NCI-H2227 (cell line): ENCODE measurements around the gene OR56A3.
A peak's percentile ranks its signal among the peaks of the same experiment; 100 is the strongest.
"Not testable (repeated sequence)": the region's sequence is repeated elsewhere in the genome, so short reads cannot be mapped to it uniquely, and the experiment has no call there.

Experiments used
- DNase-seq: peaks from one replicate; lab custom pipeline; 2025; ENCODE audit not compliant: unreplicated experiment; lab: John Stamatoyannopoulos, UW

Gene OR56A3, protein sequence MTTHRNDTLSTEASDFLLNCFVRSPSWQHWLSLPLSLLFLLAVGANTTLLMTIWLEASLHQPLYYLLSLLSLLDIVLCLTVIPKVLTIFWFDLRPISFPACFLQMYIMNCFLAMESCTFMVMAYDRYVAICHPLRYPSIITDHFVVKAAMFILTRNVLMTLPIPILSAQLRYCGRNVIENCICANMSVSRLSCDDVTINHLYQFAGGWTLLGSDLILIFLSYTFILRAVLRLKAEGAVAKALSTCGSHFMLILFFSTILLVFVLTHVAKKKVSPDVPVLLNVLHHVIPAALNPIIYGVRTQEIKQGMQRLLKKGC

DNA sequence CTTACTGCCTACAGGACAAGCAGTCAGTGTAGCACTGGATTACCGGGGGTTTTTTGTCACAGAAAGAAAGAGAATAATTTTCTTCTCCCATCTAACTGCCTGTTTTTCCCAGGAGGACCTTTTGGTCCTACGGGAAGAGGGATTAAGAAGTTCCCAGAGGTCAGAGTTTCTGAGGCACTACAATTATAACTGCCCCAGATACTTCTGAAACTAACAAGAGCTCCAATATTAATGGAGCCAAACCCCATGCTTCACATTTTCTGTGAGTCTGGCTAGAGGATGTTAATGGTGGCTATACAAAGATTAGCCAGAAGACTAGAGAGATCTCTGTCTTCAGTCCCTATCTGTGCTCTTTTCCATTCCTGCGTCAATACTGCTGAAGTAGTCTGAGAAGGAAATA lies at the start of gene OR56A3:
Gene OR56A3, plus strand, starts transcription at position 301 of the 400 bp plus-strand sequence. CDS start 5,096 bp downstream, outside the sequence.
- DNase-seq, result no peak

DNA sequence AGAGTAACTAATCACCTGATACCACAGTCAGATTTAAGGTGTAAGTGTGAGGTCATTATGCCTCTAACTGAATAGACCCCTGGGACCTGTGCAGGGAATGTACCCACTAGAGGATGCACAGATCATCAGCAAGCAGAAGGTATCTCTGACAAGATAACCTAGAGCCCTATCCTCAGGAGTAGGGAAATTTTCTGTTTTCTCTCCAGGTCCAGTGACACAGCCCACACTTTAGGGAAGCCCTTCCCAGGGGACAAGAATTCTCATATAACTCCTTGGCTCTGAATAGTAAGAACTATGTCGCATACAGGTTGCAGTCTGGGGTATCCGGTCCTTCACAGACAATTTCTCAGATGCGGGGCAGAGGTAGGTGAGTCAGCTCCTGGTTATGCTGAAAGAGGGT lies 49.1 kb upstream of the OR56A3 start, which contains the start of gene OR52E5:
Gene OR52E5, plus strand, starts transcription at position 301 of the 400 bp plus-strand sequence. CDS start 7,569 bp downstream, outside the sequence.
- no peak for DNase-seq

DNA sequence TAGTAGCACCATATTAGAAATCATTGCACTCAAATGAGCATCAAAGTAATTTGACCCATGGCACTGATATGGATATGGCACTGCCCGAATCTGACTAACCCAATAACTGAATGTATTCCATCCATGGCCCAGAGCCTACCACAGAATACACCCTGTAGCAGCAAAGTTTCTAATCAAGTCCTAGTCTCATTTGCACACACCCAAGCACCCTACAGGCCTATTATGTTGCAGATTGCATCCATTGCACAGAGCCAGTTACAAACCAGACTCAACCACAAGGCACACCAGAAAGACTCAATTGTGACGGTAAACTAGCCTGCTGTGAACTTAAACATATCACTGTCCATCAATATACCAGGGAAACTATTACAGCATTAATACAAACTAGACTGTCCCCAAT lies 42.5 kb upstream of the OR56A3 start:
- DNase-seq, result no peak

DNA sequence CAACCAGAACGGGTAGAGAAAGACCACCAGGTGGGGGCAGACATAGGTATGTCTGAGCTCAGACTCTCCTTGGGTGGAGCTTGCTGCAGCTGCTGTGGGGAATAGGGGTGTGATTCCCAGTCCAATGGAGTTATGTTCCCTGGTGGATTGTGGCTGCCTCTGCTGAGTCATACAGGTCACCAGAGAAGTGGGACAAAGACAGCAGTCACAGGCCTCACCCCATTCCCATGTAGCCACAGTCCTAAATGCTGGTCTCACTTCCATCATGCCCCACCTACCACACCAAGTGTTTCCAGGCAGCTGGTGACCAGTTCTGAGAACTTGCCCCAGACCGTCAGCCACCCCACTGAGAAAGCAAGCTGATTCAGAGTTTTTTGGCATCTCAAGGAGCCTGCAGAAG lies 31.5 kb upstream of the OR56A3 start:
- no peak for DNase-seq

DNA sequence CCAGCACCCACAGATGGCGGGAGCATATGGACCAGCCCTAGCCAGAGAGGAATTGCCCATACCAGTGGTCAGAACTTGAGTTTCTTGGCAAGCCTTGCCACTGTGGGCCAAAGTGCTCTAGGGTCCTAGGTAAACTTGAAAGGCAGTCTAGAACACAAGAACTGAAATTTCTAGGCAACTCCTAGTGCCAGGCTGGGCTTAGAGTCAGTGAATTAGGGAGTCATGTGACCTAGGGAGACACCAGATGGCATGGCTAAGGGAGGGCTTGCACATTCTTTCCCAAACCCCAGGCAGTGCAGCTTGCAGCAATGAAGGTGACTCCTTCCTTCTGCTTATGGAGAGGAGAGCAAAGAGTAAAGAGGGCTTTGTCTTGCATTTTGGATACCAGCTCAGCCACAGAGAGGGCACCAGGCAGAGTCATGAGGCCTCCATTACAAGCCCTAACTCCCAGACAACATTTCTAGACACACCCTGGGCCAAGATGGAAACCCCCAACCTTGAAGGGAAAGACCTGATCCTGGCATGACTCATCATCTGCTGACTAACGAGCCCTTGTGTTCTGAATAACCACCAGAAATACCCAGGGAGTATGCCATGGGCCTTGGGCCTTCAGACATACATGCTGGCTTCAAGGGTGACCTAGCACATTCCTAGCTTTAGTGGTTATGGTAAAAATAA lies 19.2 kb upstream of the OR56A3 start:
- DNase-seq, result no peak

DNA sequence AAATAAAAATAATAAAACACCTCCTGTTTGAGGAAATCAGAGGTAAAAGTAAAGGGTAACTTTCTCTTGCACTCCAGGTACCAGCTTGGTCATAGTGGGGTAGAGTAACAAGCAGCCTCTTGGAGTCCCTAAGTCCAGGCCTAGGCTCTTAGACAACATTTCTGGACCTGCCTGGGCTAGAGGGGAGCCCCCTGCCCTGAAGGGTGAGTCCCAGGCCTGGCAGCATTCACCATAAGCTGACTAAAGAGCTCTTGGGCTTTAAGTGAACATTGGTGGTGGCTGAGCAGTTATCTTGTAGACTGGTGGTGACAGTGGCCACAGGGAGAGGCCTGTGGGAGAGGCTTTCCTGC lies 18.6 kb upstream of the OR56A3 start:
- DNase-seq, result no peak

DNA sequence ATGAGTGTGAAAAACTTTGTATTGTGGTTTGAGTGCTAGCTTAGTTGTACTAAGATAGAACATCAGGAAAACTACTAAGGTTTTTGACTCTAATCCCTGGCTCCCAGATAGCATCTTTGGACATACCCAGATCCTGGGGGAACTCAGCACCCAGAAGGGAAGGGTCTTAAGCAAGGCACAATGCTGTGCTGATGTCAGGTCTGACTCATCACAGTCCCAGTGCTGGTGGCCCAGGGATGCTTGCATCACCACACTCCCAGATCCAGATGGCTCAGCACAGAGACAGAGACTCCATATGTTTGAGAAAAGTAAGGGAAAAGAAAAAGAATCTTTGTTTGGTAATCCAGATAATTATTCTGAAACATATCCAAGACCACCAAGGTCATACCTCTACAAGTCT lies 18.3 kb upstream of the OR56A3 start:
- DNase-seq, result no peak

DNA sequence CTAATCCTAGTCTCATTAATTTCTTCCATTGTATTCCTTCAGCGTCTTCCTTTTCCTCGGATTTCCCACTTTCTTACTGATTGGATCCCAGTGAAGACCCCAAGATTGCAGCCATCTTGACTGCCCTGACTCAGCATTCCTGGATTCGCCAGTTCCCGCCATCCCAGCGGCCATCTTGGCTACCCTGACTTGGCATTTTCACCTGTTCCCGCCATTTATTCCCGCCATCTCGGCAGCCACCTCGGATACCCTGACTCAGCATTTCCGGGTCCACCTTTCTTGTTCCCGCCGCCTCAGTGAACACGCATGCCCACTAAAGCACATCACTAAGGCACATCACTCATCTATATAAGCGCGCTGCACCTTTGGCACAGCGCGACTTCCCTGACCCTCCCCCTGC lies 13.8 kb upstream of the OR56A3 start:
- DNase-seq, result no peak

DNA sequence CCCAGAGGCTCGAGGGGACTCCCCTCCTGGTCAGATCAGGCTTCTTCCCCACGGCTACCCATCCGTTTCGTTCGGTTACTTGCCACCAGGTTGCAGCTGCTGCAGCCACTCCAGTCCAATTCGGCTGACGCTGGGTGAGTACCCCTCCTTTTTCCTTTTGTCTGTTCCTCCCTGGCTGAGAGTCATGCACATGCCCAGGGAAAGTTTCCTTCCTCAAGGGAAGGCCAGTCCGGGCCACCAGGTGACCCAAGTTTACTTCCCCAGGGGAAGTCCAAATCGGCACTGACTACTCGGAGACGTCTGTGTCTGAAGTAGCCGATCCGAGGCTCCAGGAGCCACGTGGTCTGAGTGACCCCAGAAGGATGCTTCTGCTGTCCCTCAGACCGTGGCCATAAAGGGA lies 13.2 kb upstream of the OR56A3 start:
- no peak for DNase-seq

DNA sequence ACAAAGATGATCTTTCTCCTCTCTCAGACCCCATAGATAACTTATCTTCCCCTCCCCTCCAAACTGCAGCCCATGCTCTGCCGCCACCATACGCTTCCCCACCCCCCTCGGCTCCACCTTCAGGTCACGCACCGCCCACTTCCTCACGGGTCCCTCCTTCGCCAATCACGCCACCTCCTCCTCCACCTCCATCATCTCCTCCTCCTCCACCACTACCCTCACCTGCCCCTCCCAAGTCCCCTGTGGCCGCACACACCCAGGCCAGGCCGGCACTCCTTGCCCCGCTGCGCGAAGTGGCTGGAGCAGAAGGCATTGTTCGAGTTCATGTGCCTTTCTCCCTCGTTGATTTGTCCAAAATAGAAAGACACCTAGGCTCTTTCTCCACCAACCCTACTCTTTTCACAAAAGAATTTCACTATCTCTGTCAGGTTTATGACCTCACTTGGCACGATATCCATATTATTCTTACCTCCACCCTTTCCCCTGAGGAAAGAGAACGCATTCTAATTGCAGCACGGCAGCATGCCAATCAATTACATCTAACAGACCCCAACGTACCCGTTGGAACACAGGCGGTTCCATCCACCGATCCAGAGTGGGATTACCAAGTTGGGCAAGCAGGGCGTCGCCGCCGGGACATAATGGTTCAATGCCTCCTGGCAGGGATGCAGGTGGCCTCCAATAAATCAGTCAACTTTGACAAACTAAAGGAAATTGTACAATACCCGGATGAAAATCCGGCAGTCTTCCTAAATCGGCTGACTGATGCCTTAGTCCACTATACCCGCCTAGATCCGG lies 12.3 kb upstream of the OR56A3 start:
- no peak for DNase-seq

DNA sequence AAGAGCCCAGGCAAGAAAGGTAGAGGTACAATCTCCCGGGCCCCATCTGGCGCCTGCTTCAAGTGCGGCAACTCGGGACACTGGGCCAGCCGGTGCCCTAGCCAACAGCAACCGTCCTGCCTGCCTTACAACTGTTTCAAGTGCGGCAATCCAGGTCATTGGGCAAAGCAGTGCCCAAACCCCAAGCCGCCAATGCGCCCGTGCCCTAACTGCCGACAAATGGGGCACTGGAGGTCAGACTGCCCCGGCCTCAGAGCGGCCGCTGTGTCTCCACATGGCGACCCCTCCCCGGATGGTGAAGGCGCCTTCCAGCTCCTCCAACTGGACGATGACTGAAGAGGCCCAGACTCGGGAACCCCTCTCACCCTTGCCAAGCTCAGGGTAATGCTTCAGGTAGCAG lies 11.4 kb upstream of the OR56A3 start:
- DNase-seq, result no peak

DNA sequence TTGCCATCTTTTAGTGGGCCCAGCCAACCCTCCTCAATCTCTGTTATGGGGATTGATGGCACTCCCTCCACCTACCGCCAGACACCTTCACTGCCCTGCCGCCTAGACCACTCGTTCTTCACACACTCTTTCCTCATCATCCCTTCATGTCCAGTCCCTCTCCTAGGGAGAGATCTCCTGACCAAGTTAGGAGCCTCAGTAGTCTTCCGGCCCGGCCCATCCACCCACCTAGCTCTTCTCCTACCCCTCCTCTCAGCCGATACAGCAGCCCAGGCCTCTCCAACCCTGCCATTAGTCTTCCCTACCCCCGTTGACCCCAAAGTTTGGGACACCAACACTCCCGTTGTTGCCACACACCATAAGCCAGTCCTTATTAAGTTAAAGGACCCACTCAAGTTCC lies 11.0 kb upstream of the OR56A3 start:
- DNase-seq, result no peak

DNA sequence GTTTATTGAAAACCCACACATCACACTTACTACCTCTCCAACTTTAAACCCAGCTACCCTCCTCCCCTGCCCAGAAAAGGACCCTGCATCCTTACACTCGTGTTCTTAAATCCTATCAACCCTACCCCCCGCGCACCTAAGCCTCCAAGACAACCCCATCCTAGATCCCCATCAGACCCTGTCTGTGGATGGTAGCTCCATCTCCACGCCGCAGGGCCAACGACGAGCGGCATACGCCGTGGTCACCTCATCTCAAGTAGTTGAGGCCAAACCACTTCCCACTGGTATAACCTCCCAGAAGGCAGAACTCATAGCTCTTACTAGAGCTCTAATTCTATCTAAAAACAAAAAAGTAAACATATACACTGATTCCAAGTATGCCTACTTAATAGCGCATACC lies 9.4 kb upstream of the OR56A3 start:
- DNase-seq, result no peak

DNA sequence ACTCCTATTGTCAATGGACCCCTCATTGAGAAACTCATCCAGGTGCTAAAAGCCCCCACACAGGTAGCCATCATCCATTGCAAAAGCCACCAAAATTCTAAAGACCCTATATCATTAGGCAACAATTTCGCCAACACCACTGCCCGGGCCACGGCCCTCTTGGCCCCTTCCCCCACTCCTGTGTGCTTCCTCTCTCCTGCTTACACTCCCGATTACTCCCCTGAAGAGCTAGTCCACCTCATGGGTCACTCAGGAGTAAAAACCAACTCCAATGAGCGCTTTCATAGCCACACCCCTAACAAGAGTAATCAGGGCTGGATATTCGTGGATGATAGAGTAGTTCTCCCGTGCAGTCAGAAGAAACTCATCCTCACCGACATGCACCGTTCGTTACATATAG lies 8.9 kb upstream of the OR56A3 start:
- DNase-seq, result no peak

DNA sequence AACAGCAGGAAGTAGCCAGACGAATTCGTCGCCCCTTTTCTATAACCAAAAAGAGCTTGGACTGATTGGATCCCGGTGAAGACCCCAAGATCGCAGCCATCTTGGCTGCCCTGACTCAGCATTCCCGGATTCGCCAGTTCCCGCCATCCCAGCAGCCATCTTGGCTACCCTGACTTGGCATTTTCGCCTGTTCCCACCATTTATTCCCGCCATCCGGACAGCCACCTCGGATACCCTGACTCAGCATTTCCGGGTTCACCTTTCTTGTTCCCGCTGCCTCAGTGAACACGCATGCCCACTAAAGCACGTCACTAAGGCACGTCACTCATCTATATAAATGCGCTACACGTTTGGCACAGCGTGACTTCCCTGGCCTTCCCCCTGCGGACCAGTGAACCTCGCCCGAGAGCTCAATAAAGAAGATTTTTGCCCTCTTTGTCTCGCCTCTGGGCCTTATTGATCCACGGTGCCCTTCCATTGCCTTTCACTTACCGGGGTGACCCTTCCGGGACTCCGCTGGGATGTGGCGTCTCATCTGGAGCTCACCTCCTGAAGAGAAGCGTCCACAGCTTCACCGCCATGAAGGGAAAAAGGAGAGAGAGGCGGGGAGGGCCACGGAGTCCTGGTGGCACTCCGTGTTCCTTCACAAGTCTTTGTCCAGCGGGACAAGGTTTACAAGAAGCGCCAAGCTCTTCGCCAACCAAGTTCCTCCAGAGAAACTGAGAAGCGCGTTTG lies 4.0 kb upstream of the OR56A3 start:
- DNase-seq, result peak; percentile 86

DNA sequence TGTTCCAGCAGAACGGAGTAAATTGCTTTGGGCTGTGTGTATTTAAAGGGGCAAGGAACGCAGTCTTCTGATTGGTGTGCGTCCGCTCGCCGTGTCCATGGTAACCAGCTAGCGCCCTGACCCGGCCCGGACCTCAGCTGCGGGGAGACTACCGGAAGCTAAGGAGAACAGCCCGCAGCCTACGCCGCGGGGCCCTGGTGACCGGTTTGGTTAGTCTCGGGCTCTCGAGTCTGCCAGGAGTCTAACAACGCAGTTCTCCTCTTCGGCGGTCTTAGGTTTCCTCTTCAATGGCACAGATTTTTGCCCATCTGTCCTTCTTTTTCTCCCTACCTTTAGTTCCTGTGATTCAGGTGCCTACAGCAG lies 3.5 kb upstream of the OR56A3 start:
- peak; percentile 90 for DNase-seq

DNA sequence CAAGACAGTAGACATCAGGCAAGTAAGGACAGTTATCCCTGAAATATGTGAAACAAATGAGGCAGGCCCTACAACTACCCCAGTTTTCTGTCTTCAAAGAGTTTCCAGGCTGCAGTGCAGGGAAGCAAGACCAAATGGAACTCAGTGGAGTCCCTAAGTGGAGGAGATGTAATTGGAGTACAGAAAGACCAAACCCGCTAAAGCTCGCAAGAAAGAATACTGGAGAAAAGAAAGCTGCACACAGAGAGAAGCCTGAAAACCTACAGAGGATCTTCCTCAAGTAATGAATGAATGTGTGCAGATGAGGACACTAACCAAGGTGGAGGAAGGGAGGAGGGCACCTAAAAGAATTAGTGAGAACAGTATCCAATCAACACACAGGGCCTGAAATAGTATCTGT lies 1.3 kb upstream of the OR56A3 start:
- no peak for DNase-seq

DNA sequence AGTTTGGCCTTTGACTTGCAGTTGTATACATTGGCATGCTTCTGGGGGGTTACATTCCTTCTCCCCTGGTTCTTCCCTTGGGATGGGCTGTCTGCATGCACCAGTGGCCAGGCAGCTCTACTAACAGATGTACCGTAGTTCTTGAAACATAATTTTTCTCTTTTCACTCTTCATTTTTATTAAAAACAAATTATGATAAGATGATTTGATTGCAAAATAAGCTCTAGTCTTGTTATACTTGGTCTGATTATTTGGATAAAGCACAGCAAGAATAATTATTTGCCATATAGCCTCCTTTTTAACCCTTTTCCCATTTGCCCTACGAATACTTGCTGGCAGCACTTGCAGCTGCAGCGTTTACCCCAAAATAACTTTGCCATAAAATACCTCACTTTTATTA lies 13.5 kb downstream of the OR56A3 start:
- DNase-seq, result no peak

DNA sequence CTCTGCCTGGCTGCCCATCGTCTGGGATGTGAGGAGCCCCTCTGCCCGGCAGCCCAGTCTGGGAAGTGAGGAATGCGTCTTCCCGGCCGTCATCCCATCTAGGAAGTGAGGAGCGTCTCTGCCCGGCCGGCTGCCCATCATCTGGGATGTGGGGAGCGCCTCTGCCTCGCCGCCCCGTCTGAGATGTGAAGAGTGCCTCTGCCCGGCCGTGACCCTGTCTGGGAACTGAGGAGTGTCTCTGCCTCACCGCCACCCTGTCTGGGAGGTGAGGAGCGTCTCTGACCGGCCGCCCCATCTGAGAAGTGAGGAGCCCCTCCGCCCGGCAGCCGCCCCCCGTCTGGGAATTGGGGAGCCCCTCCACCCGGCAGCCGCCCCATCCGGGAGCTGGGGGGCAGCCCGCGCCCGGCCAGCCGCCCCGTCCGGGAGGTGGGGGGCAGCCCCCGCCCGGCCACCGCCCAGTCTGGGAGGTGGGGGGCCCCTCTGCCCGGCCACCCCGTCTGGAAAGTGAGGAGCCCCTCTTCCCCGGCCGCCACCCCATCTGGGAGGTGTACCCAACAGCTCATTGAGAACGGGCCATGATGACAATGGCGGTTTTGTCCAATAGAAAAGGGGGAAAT lies 18.8 kb downstream of the OR56A3 start:
- DNase-seq, result not testable (repeated sequence)

DNA sequence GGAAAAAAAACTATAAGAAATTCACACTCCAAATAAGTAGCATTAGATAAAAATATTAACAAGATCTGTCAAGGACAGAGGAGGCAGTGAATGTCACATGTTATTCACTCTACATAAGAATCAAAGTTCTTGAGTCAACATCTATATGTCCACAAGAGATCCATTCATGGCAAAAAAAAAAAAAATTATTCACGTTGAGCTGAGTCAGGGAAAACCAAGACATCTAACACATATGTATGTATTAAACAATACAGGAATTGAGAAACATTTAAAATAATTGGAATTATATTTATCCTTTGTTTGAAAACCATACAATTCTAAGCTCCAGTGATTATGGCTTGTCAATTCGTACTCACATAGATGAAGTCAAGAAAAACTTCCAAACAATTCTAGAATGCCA lies 24.9 kb downstream of the OR56A3 start:
- no peak for DNase-seq

DNA sequence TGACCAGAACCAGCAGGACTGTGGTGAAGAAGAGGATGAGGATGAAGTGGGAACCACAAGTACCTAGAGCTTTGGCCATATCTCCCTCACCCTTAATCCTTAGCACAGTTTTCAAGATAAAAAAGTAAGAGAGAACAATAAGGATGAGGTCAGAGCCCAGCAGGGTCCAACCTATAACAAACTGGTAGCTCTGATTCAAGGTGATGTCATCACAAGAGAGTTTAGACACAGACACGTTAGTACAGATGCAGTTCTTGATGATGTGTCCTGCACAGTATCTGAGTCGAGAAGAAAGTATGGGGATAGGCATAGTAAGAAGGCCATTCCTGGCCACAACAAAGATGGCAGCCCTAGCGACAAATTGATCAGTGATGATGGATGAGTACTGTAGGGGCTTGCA lies 25.7 kb downstream of the OR56A3 start:
- DNase-seq, result no peak
